Activated naive CD8-positive, alpha-beta T cell treated with anti-CD3 and anti-CD28 coated beads for 36 hours (primary cell): ENCODE measurements around the gene AMIGO1. TPM values are rescaled to one million over a fixed set of nuclear protein-coding genes. Genes with fewer than 3 reads are reported as not detected.

ENCODE experiments used
- DNase-seq: peaks from one replicate; pipeline ENCODE4 v3.0.0; 2021
- H3K27ac Mint-ChIP-seq: one replicate; pipeline ENCODE4 v1.8.0; 2022; ENCODE audit warnings: mild to moderate bottlenecking, moderate library complexity, mixed read lengths
- H3K27me3 Mint-ChIP-seq: one replicate; pipeline ENCODE4 v1.8.0; 2022; ENCODE audit warnings: mild to moderate bottlenecking, mixed read lengths
- H3K36me3 Mint-ChIP-seq: one replicate; pipeline ENCODE4 v1.8.0; 2021; ENCODE audit warnings: mild to moderate bottlenecking, mixed read lengths
- H3K4me1 Mint-ChIP-seq: one replicate; pipeline ENCODE4 v1.8.0; 2021; ENCODE audit warnings: mixed read lengths
- H3K4me3 Mint-ChIP-seq: one replicate; pipeline ENCODE4 v1.8.0; 2022; ENCODE audit warnings: mild to moderate bottlenecking, moderate library complexity, mixed read lengths
- H3K9me3 Mint-ChIP-seq: one replicate; pipeline ENCODE4 v1.8.0; 2022; ENCODE audit warnings: mixed read lengths
- total RNA-seq, 2 experiments: library from RNA; stranded (reverse); gene quantifications; one replicate each; pipeline ENCODE4 v1.2.3, GENCODE V29; 2021

AMIGO1 gene
- total RNA-seq, 2 experiments from 2014 or later: 2.1 to 2.5 TPM

- peak overlapping the region; percentile 74 for H3K27ac Mint-ChIP-seq
- H3K9me3 Mint-ChIP-seq: no peaks in the 10 kb centered on the region
- peaks cover 86% of the 10 kb centered on the region for H3K4me1 Mint-ChIP-seq
- no peak overlapping the region for H3K4me3 Mint-ChIP-seq
- peak; percentile 64 for DNase-seq
- H3K36me3 Mint-ChIP-seq: peaks cover 3% of the 10 kb centered on the region
- no peaks in the 10 kb centered on the region for H3K27me3 Mint-ChIP-seq
Measured at GRCh38 chr1:109499661-109500536, 9.6 kb downstream of the AMIGO1 start.

- H3K36me3 Mint-ChIP-seq: peaks cover 3% of the 10 kb centered on the region
- peak; percentile 31 for DNase-seq
- H3K4me1 Mint-ChIP-seq: peaks cover 83% of the 10 kb centered on the region
- H3K27me3 Mint-ChIP-seq: no peaks in the 10 kb centered on the region
- H3K4me3 Mint-ChIP-seq: peak overlapping the region; percentile 16
- H3K27ac Mint-ChIP-seq: peak overlapping the region; percentile 74
- no peaks in the 10 kb centered on the region for H3K9me3 Mint-ChIP-seq
Measured at GRCh38 chr1:109499081-109499480, 10.4 kb downstream of the AMIGO1 start.

DNA sequence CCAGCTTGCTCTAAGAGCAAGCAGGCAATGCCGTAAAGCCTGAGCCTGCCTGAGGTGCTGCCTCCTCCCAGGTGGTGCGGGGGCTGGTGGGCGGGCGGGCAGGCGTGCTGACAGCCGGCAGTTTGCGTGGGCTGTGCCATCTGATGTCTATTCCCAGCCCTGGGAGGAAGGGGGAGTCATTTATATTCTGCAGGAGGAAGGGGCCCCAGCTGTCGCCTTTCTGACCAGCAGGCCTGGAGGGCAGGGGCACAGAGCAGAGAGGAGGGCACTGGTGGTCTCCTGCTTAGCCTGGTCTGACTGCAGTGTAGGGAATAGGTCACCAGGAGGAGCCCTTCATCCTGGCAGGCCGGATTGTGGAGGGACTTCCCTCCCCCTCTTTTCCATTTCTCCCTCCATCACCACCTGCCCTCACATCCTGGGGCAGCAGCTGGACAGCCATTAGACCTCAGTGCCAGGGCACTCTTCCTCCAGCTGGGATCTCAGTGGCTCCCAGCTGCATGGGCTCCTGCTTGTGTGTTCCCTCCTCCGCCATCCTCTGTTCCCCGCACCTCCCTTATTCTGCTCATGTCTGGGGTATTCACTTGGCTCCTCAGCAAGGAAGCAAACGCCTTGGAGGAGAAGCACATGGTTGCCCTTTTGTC lies 11.2 kb downstream of the AMIGO1 start:
- Mint-ChIP-seq H3K9me3 (no peaks in the 10 kb centered on the region), H3K4me3 (peak overlapping the region; percentile 48)

DNA sequence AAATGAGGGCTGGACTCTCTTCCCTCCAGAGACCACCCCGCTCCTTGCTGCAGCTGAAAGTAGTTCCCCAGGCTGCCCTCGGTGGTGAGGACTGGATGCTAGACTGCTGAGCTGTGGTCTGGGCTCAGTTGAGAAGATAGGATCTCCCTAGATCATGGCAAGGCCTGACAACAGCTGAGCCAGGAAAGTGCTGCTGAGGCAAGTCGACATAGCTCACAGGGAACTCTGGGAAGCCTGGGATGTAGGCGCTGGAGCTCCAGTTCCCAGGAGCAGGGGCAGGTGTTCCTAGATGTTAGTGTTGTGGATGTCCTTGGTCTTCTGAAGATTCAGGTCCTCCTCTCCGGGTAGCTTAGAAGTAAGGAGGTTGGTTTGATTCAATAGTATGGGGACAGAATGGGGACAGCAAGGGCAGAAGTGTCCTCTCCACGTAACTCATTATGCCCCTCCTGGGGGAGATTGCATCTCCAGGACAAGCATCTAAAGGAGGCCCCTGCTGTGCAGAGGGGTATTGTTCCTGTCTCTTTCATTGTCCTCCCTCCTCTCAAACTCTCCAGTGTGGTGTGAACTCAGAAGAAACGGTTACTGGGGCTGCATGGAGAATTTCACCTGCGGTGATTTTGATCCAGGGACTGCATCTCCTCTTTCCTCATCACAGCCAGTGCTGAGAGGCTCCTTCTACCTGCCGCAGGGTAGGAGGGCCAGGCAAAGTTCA lies 11.9 kb downstream of the AMIGO1 start:
- H3K9me3 Mint-ChIP-seq: no peaks in the 10 kb centered on the region
- no peak for DNase-seq
- peaks cover 74% of the 10 kb centered on the region for H3K4me1 Mint-ChIP-seq
- no peaks in the 10 kb centered on the region for H3K27me3 Mint-ChIP-seq
- H3K4me3 Mint-ChIP-seq: peak overlapping the region; percentile 48
- H3K36me3 Mint-ChIP-seq: peaks cover under 1% of the 10 kb centered on the region
- H3K27ac Mint-ChIP-seq: peak overlapping the region; percentile 58

More for the DNA sequence above, 11.2 kb downstream of the AMIGO1 start:
- Mint-ChIP-seq H3K27me3 (no peaks in the 10 kb centered on the region), H3K27ac (peak overlapping the region; percentile 58), H3K36me3 (peaks cover 3% of the 10 kb centered on the region), H3K4me1 (peaks cover 78% of the 10 kb centered on the region)
- peak; percentile 40 for DNase-seq

DNA sequence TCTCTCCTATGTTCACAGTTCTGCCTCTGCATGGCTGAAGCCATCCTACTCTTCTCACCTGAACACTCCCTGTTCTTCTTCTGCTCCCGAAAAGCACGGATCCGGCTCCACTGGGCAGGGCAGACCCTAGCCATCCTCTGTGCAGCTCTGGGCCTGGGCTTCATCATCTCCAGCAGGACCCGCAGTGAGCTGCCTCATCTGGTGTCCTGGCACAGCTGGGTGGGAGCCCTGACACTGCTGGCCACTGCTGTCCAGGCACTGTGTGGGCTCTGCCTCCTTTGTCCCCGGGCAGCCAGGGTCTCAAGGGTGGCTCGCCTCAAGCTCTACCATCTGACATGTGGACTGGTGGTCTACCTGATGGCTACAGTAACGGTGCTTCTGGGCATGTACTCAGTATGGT lies 13.8 kb downstream of the AMIGO1 start:
- Mint-ChIP-seq H3K27me3 (no peaks in the 10 kb centered on the region), H3K9me3 (no peaks in the 10 kb centered on the region), H3K4me3 (peak overlapping the region; percentile 97), H3K36me3 (no peaks in the 10 kb centered on the region), H3K27ac (no peak overlapping the region), H3K4me1 (peaks cover 56% of the 10 kb centered on the region)
- DNase-seq: no peak

DNA sequence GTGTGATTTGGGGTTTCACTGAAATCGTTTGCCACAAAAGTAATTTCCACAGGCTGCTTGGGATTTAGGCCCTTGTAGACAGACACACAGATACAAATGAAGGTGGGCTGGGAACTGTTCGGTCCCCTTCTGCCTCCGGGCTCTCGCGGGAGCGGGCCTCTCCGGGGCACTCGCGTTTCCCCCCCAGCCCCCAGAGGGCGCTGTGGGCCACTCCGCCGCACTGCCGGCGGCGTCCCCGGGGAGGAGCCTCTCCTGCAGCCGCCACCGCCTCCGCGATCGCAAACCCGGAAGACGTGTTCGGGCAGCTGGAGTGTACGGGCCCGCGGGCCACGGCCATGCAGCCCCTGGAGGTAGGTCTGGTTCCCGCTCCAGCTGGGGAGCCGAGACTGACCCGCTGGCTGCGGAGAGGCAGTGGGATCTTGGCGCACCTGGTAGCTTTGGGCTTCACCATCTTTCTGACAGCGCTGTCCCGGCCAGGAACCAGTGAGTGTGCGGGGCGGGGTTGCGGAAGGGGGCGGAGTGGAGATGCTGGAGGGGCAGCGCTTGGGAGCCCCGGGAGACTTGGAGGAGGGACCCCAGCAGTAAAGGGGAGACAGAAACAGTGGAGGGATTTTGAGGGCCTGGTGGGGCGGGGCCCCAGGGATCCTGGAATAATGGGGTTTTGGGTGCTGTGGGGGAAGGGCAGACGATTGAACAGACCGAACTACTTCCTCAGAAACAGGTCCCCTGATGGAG lies 15.6 kb downstream of the AMIGO1 start, which contains the start of gene CYB561D1:
Gene CYB561D1 (plus strand): TSS at position 290 of the 735 bp plus-strand sequence. CDS start 46 bp downstream, at position 336.
- no peaks in the 10 kb centered on the region for H3K9me3 Mint-ChIP-seq
- H3K27ac Mint-ChIP-seq: peak within 1 kb of the TSS; percentile 85
- peak within 1 kb of the TSS; percentile 97 for H3K4me3 Mint-ChIP-seq
- no peaks in the 10 kb centered on the region for H3K36me3 Mint-ChIP-seq
- H3K4me1 Mint-ChIP-seq: peaks cover 38% of the 10 kb centered on the region
- peak; percentile 94 for DNase-seq
- no peaks in the 10 kb centered on the region for H3K27me3 Mint-ChIP-seq

- Mint-ChIP-seq H3K9me3 (no peaks in the 10 kb centered on the region), H3K27me3 (no peaks in the 10 kb centered on the region), H3K4me3 (peak overlapping the region; percentile 97), H3K4me1 (peaks cover 34% of the 10 kb centered on the region), H3K36me3 (no peaks in the 10 kb centered on the region), H3K27ac (no peak overlapping the region)
- DNase-seq: no peak
Measured at GRCh38 chr1:109493227-109493626, 16.3 kb downstream of the AMIGO1 start.

DNA sequence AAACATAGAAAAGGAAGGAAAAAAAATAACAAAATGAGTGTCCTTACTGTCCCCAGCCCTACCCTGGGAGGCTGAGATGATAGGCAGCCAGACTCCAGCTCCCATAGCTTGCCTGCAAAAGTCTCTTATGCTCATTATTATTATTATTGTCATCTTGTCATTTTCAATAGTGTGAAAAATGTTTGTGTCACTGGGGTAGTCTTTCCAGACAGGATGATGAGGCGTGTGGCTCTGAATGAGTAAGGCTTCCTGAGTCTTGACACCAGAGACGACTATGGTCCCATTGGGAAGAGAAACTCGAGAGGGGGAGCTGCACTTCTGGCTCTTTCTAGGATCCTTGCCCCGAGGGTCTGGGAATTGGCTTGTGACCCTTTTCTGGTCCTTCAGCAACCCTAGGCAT lies 16.7 kb downstream of the AMIGO1 start:
- H3K27ac Mint-ChIP-seq: no peak overlapping the region
- H3K9me3 Mint-ChIP-seq: no peaks in the 10 kb centered on the region
- H3K4me3 Mint-ChIP-seq: no peak overlapping the region
- peaks cover 2% of the 10 kb centered on the region for H3K36me3 Mint-ChIP-seq
- peaks cover 29% of the 10 kb centered on the region for H3K4me1 Mint-ChIP-seq
- no peak for DNase-seq
- H3K27me3 Mint-ChIP-seq: no peaks in the 10 kb centered on the region

DNA sequence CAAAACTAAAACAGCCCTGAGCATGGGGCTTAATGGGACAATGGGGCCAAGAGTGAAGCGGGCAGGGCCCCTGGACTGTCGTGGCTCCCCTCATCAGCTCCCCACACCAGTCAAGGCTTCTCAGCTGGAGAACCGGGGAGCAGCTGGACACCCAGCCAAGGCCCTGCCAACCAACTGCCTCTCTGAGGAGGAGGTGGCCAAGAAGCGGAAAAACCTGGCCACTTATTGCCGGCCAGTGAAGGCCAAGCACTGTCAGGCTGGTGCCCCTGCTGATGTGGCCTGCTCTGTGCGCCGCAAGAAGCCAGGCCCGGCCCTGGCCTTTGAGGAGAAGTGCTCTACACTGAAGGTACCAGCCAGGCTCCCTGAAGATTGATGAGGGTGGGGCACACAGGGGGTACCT lies 18.2 kb downstream of the AMIGO1 start:
- H3K36me3 Mint-ChIP-seq: peaks cover 6% of the 10 kb centered on the region
- peaks cover 22% of the 10 kb centered on the region for H3K4me1 Mint-ChIP-seq
- H3K27ac Mint-ChIP-seq: no peak overlapping the region
- H3K27me3 Mint-ChIP-seq: no peaks in the 10 kb centered on the region
- no peak for DNase-seq
- H3K9me3 Mint-ChIP-seq: no peaks in the 10 kb centered on the region
- H3K4me3 Mint-ChIP-seq: no peak overlapping the region

DNA sequence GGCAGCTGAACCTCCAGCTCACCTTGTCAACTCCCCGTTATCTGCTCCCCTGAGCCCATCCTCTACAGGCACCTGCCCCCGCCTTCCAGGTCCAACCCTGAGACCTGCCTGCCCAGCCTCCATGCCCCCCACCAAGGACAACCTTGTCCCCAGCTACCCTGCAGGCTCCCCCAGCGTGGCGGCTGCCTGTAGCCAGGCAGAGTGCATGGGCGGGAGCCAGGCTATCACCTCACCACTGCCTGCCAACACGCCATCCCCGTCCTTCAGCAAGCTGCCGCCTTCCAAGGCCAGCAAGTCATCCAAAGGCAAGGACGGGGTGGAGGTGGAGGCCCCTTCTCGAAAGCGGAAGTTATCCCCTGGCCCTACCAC lies 18.6 kb downstream of the AMIGO1 start:
- H3K4me1 Mint-ChIP-seq: peaks cover 18% of the 10 kb centered on the region
- no peak overlapping the region for H3K27ac Mint-ChIP-seq
- H3K9me3 Mint-ChIP-seq: no peaks in the 10 kb centered on the region
- peaks cover 6% of the 10 kb centered on the region for H3K36me3 Mint-ChIP-seq
- DNase-seq: no peak
- H3K4me3 Mint-ChIP-seq: no peak overlapping the region
- H3K27me3 Mint-ChIP-seq: no peaks in the 10 kb centered on the region

- H3K4me3 Mint-ChIP-seq: no peak overlapping the region
- H3K4me1 Mint-ChIP-seq: peaks cover 14% of the 10 kb centered on the region
- no peak overlapping the region for H3K27ac Mint-ChIP-seq
- peak; percentile 63 for DNase-seq
- peaks cover 6% of the 10 kb centered on the region for H3K36me3 Mint-ChIP-seq
- H3K9me3 Mint-ChIP-seq: no peaks in the 10 kb centered on the region
- no peaks in the 10 kb centered on the region for H3K27me3 Mint-ChIP-seq
Measured at GRCh38 chr1:109490029-109490933, 19.2 kb downstream of the AMIGO1 start.

- H3K4me1 Mint-ChIP-seq: peaks cover 14% of the 10 kb centered on the region
- no peak overlapping the region for H3K27ac Mint-ChIP-seq
- H3K27me3 Mint-ChIP-seq: no peaks in the 10 kb centered on the region
- H3K4me3 Mint-ChIP-seq: no peak overlapping the region
- no peaks in the 10 kb centered on the region for H3K9me3 Mint-ChIP-seq
- no peak for DNase-seq
- peaks cover 12% of the 10 kb centered on the region for H3K36me3 Mint-ChIP-seq
Measured at GRCh38 chr1:109488696-109489095, 20.8 kb downstream of the AMIGO1 start.

- Mint-ChIP-seq H3K27me3 (no peaks in the 10 kb centered on the region), H3K36me3 (peaks cover 12% of the 10 kb centered on the region), H3K4me3 (no peak overlapping the region), H3K27ac (no peak overlapping the region), H3K9me3 (no peaks in the 10 kb centered on the region), H3K4me1 (peaks cover 17% of the 10 kb centered on the region)
- DNase-seq: no peak
Measured at GRCh38 chr1:109488201-109488600, 21.3 kb downstream of the AMIGO1 start.

GRCh38 chr1:109487261-109487660 lies 22.3 kb downstream of the AMIGO1 start:
- DNase-seq: no peak
- H3K4me1 Mint-ChIP-seq: peaks cover 24% of the 10 kb centered on the region
- no peaks in the 10 kb centered on the region for H3K9me3 Mint-ChIP-seq
- no peak overlapping the region for H3K27ac Mint-ChIP-seq
- peaks cover 12% of the 10 kb centered on the region for H3K36me3 Mint-ChIP-seq
- H3K27me3 Mint-ChIP-seq: no peaks in the 10 kb centered on the region
- no peak overlapping the region for H3K4me3 Mint-ChIP-seq
